HEK293T (cell line): ENCODE results near the gene TBC1D22B.

ENCODE experiments used
- CTCF ChIA-PET: fragments of 350-600 bp; formaldehyde crosslinking; extraction: SDS; loops from one replicate; lab custom pipeline; 2021; ENCODE audit warnings: antibody characterized with exemption, inconsistent platforms; lab: Yijun Ruan, JAX
- POLR2A ChIA-PET: fragments of 350-600 bp; formaldehyde crosslinking; extraction: SDS; loops from one replicate; lab custom pipeline; 2020; ENCODE audit warnings: antibody characterized with exemption, inconsistent platforms; lab: Yijun Ruan, JAX
- DNase-seq: peaks from one replicate; pipeline ENCODE4 v3.0.0; 2012; ENCODE audit warnings: mixed read lengths; ENCODE audit errors: extremely low spot score
- ARNT ChIP-seq: fragments of 450-650 bp; IDR thresholded peaks from 2 replicates; pipeline ENCODE4 v1.6.1; 2017; ENCODE audit warnings: mild to moderate bottlenecking
- BHLHE40 ChIP-seq: fragments of 450-650 bp; IDR thresholded peaks from 2 replicates; pipeline ENCODE4 v1.6.1; 2016; ENCODE audit warnings: mild to moderate bottlenecking, moderate library complexity, borderline replicate concordance
- CTBP1 ChIP-seq: fragments of 450-650 bp; IDR thresholded peaks from 2 replicates; pipeline ENCODE4 v1.6.1; 2016; ENCODE audit warnings: borderline replicate concordance
- ELF4 ChIP-seq: fragments of 450-650 bp; IDR thresholded peaks from 2 replicates; pipeline ENCODE4 v1.6.1; 2017; ENCODE audit warnings: antibody characterized with exemption
- FOXA1 ChIP-seq: fragments of 450-650 bp; IDR thresholded peaks from 2 replicates; pipeline ENCODE4 v1.6.1; 2016; ENCODE audit warnings: mild to moderate bottlenecking
- FOXK2 ChIP-seq: fragments of 450-650 bp; IDR thresholded peaks from 2 replicates; pipeline ENCODE4 v1.6.1; 2016; ENCODE audit warnings: mild to moderate bottlenecking
- FOXM1 ChIP-seq: fragments of 450-650 bp; IDR thresholded peaks from 2 replicates; pipeline ENCODE4 v1.6.1; 2017; ENCODE audit warnings: mild to moderate bottlenecking, borderline replicate concordance
- HDGF ChIP-seq: fragments of 450-650 bp; IDR thresholded peaks from 2 replicates; pipeline ENCODE4 v1.6.1; 2017; ENCODE audit warnings: antibody characterized with exemption, borderline replicate concordance
- L3MBTL2 ChIP-seq: fragments of 450-650 bp; conservative IDR thresholded peaks from 2 replicates; pipeline ENCODE4 v1.6.1; 2016; ENCODE audit warnings: mild to moderate bottlenecking
- LEF1 ChIP-seq: fragments of 450-650 bp; IDR thresholded peaks from 2 replicates; pipeline ENCODE4 v1.6.1; 2017; ENCODE audit warnings: mild to moderate bottlenecking, borderline replicate concordance
- NFRKB ChIP-seq: fragments of 450-650 bp; IDR thresholded peaks from 2 replicates; pipeline ENCODE4 v1.6.1; 2016; ENCODE audit warnings: mild to moderate bottlenecking, moderate library complexity
- PKNOX1 ChIP-seq: fragments of 450-650 bp; IDR thresholded peaks from 2 replicates; pipeline ENCODE4 v1.6.1; 2016
- SP1 ChIP-seq: fragments of 450-650 bp; IDR thresholded peaks from 2 replicates; pipeline ENCODE4 v1.6.1; 2017
- SUZ12 ChIP-seq: fragments of 450-650 bp; IDR thresholded peaks from 2 replicates; pipeline ENCODE4 v1.6.1; 2016; ENCODE audit warnings: mild to moderate bottlenecking
- TARDBP ChIP-seq: fragments of 450-650 bp; IDR thresholded peaks from 2 replicates; pipeline ENCODE4 v1.6.1; 2016
- ZNF384 ChIP-seq: fragments of 450-650 bp; IDR thresholded peaks from 2 replicates; pipeline ENCODE4 v1.6.1; 2016

Gene TBC1D22B

GRCh38 chr6:37298958-37299357 is 41.4 kb downstream of the TBC1D22B start:
- no peak for DNase-seq
- POLR2A ChIA-PET: no interaction called here
- CTCF ChIA-PET: no interaction called here
- TF ChIP-seq SUZ12: no peak
- TF ChIP-seq FOXK2: no peak
- no peak for TF ChIP-seq ELF4
- no peak for TF ChIP-seq PKNOX1
- TF ChIP-seq LEF1: no peak
- TF ChIP-seq BHLHE40: no peak
- TF ChIP-seq FOXA1: no peak
- TF ChIP-seq SP1: no peak
- TF ChIP-seq NFRKB: no peak
- no peak for TF ChIP-seq HDGF

GRCh38 chr6:37299990-37300389 is 42.4 kb downstream of the TBC1D22B start:
- DNase-seq: no peak
- CTCF ChIA-PET: interaction anchor here (0.7 kb wide), 1 partner anchor 426 kb away, joined by 5 read pairs; no protein-coding TSS in a partner anchor
- TF ChIP-seq SUZ12: no peak
- no peak for TF ChIP-seq CTBP1
- no peak for TF ChIP-seq ARNT
- TF ChIP-seq HDGF: no peak
- TF ChIP-seq SP1: no peak
- TF ChIP-seq NFRKB: no peak
- no peak for TF ChIP-seq L3MBTL2
- TF ChIP-seq ELF4: no peak
- no peak for TF ChIP-seq BHLHE40
- TF ChIP-seq ZNF384: no peak
- no peak for TF ChIP-seq PKNOX1
- no peak for TF ChIP-seq LEF1
- no peak for TF ChIP-seq FOXK2
- no peak for TF ChIP-seq FOXM1
- TF ChIP-seq TARDBP: no peak
- TF ChIP-seq FOXA1: no peak
- POLR2A ChIA-PET: interaction anchor here (0.7 kb wide), 1 partner anchor 19 kb away, joined by 3 read pairs; no protein-coding TSS in a partner anchor

- TF ChIP-seq CTBP1 (no peak), L3MBTL2 (no peak), ZNF384 (no peak), HDGF (no peak), ARNT (no peak)
- DNase-seq: no peak
- ChIA-PET CTCF (interaction anchor here (0.6 to 1.2 kb wide), 2 partner anchors 13 to 95 kb away, joined by 3 read pairs; no protein-coding TSS in a partner anchor), POLR2A (no interaction called here)
Observed at GRCh38 chr6:37302086-37302686, 44.6 kb downstream of the TBC1D22B start.

- DNase-seq: no peak
- ChIA-PET POLR2A (no interaction called here), CTCF (interaction anchor here (0.6 to 1.6 kb wide), 3 partner anchors 9 to 26 kb away, joined by 3 to 4 read pairs (median 4); no protein-coding TSS in a partner anchor)
- TF ChIP-seq ZNF384: no peak
- TF ChIP-seq CTBP1: no peak
- TF ChIP-seq PKNOX1: no peak
- no peak for TF ChIP-seq L3MBTL2
- TF ChIP-seq ARNT: no peak
- TF ChIP-seq FOXM1: no peak
- no peak for TF ChIP-seq SUZ12
- TF ChIP-seq ELF4: no peak
- no peak for TF ChIP-seq LEF1
- no peak for TF ChIP-seq BHLHE40
- TF ChIP-seq FOXA1: no peak
- no peak for TF ChIP-seq NFRKB
- no peak for TF ChIP-seq SP1
- TF ChIP-seq TARDBP: no peak
Observed at GRCh38 chr6:37303091-37303660, 45.6 kb downstream of the TBC1D22B start.

GRCh38 chr6:37303891-37304503 is 46.4 kb downstream of the TBC1D22B start:
- no peak for TF ChIP-seq FOXA1
- DNase-seq: peak; percentile 57
- CTCF ChIA-PET: interaction anchor here (0.6 to 1.6 kb wide), 2 partner anchors 9 to 27 kb away, joined by 4 read pairs; no protein-coding TSS in a partner anchor
- POLR2A ChIA-PET: no interaction called here

- no peak for DNase-seq
- TF ChIP-seq ELF4 (no peak), CTBP1 (no peak)
- ChIA-PET CTCF (interaction anchor here (1.6 kb wide), 1 partner anchor 10 kb away, joined by 4 read pairs; no protein-coding TSS in a partner anchor), POLR2A (no interaction called here)
Observed at GRCh38 chr6:37304766-37305165, 47.2 kb downstream of the TBC1D22B start.
